Measurements from ENCODE around the gene SLC12A9. TPM values are rescaled to one million over a fixed set of nuclear protein-coding genes. Genes with fewer than 3 reads are reported as not detected.

SLC12A9 gene
- total RNA-seq, 1 experiment from 2014 or later = 24.6 TPM

GRCh38 chr7:100865938-100866728, 13.6 kb downstream of the SLC12A9 start (continued):
- no peak for TF ChIP-seq REST (IDR thresholded peaks at IDR 0.05; ENCODE audit: low read depth)
- TF ChIP-seq CEBPB (IDR thresholded peaks at IDR 0.05; ENCODE audit: low read depth) = no peak
- no peak for TF ChIP-seq SRF (IDR thresholded peaks at IDR 0.05; ENCODE audit: low read depth)
- no peak for TF ChIP-seq SIN3A (IDR thresholded peaks at IDR 0.05; ENCODE audit: low read depth)
- peak; percentile 25 for TF ChIP-seq POLR2A (IDR thresholded peaks at IDR 0.05; ENCODE audit: borderline replicate concordance, extremely low read depth, insufficient read depth, insufficient read length)

DNA sequence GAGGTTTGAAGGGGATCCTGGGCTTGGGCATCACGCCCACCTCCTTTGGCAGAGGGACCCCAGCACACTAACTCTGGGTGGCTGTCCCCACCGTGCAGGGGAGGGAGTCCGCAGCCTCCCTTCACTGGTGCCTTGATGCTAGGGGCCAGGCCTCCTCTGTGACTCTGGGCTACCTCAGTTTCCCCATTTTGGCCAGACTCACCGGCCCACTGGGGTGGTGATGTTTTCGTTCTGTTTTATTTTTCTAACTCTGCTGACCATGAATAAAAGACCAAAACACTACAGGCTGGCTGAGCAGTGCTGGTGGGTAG, 14.2 kb downstream of the SLC12A9 start:
- H4K20me1 ChIP-seq (ENCODE audit: insufficient read depth) = no peaks in the 10 kb centered on the region
- H3K9me2 ChIP-seq (ENCODE audit: insufficient read depth) = no peaks in the 10 kb centered on the region
- H3K4me3 ChIP-seq (replicated peaks in 1 of 2; ENCODE audit: low read depth in 1 of 2, low read length in 2 of 2) = peak overlapping the region; percentile 90 to 95
- H3K9me3 ChIP-seq (ENCODE audit: control insufficient read depth in 1 of 2, insufficient read depth in 1 of 2, low read depth in 1 of 2, low read length in 2 of 2) = no peaks in the 10 kb centered on the region
- no peaks in the 10 kb centered on the region for H3K27me3 ChIP-seq (ENCODE audit: insufficient read depth, low read length)
- H3K4me1 ChIP-seq (ENCODE audit: control insufficient read depth in 1 of 2, insufficient read depth in 2 of 2, low read length in 2 of 2) = peaks cover 25 to 39% of the 10 kb centered on the region in 2 experiments
- ChIA-PET CTCF (no interaction called here), POLR2A (interaction anchor here (0.7 to 1.1 kb wide), 3 partner anchors 8 to 23 kb away, joined by 4 to 5 read pairs (median 5); partner anchors contain the start of genes SLC12A9, SRRT and UFSP1), RAD21 (ENCODE audit: low non-redundant PET in 1 of 2, low total read pairs in 2 of 2, uncharacterized antibody in 2 of 2, unreplicated experiment in 2 of 2) (no interaction called here)
- H3K36me3 ChIP-seq (ENCODE audit: control insufficient read depth in 1 of 2, insufficient read depth in 2 of 2, low read length in 2 of 2) = peaks cover 7 to 12% of the 10 kb centered on the region in 2 experiments; a peak in 2 of 4 replicates
- BruUV-seq (replicated peaks) = TSS peak; percentile 65
- H3K4me2 ChIP-seq (ENCODE audit: low read length) = peak overlapping the region; percentile 89
- ATAC-seq (no peak), DNase-seq (ENCODE audit: low read depth, low spot score) (no peak)
- H3K79me2 ChIP-seq (ENCODE audit: insufficient read depth, low read length) = peaks cover 41% of the 10 kb centered on the region
- intact Hi-C loops (cut with micrococcal nuclease) = no loop called here
- H2AFZ ChIP-seq (ENCODE audit: low read depth, low read length, poor library complexity, severe bottlenecking) = no peak overlapping the region
- H3K9ac ChIP-seq (ENCODE audit: low read length) = peak overlapping the region; percentile 99
- H3K27ac ChIP-seq (ENCODE audit: low read depth, low read length) = peak overlapping the region; percentile 100
- TF ChIP-seq CEBPB (IDR thresholded peaks at IDR 0.05; ENCODE audit: low read depth) (no peak), FOSL1 (IDR thresholded peaks at IDR 0.05; ENCODE audit: low read depth) (no peak), TCF7L2 (IDR thresholded peaks at IDR 0.05; ENCODE audit: borderline replicate concordance, extremely low read depth, insufficient read depth, insufficient read length) (no peak), SRF (IDR thresholded peaks at IDR 0.05; ENCODE audit: low read depth) (no peak), SP1 (IDR thresholded peaks at IDR 0.05; ENCODE audit: low read depth) (no peak), SIN3A (IDR thresholded peaks at IDR 0.05; ENCODE audit: low read depth) (no peak), ZNF274 (IDR thresholded peaks at IDR 0.05; ENCODE audit: low read depth, low read length) (no peak), POLR2A (IDR thresholded peaks at IDR 0.05; ENCODE audit: borderline replicate concordance, extremely low read depth, insufficient read depth, insufficient read length) (peak; percentile 7), RAD21 (IDR thresholded peaks at IDR 0.05; ENCODE audit: low read depth) (no peak), CTCF (IDR thresholded peaks at IDR 0.05 in 2 of 3, conservative IDR thresholded peaks at IDR 0.05 in 1 of 3; ENCODE audit: borderline replicate concordance in 1 of 3, insufficient read depth in 1 of 3, low read depth in 2 of 3, low read length in 2 of 3) (no peak), EZH2 (IDR thresholded peaks at IDR 0.05) (no peak), POLR2AphosphoS5 (IDR thresholded peaks at IDR 0.05; ENCODE audit: low read depth, low read length) (no peak), ZFX (IDR thresholded peaks at IDR 0.05) (peak; percentile 4; the same call in 1 of the 2 replicates), CBX3 (IDR thresholded peaks at IDR 0.05; ENCODE audit: low read depth) (no peak)
- TF ChIP-seq, protein P1, sequence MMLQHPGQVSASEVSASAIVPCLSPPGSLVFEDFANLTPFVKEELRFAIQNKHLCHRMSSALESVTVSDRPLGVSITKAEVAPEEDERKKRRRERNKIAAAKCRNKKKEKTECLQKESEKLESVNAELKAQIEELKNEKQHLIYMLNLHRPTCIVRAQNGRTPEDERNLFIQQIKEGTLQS (IDR thresholded peaks at IDR 0.05) = no peak
